Cortex of kidney (tissue), 1 donor: ENCODE results near the gene LOXL4.

ENCODE experiments used
- DNase-seq: peaks from one replicate; lab custom pipeline; 2025; lab: John Stamatoyannopoulos, UW

LOXL4 gene

GRCh38 chr10:98267894-98268693 is at the start of gene LOXL4:
Gene LOXL4, minus strand, starts transcription at chr10:98268194. Its CDS starts 5,175 bp downstream, at chr10:98263019.
- DNase-seq: no peak

GRCh38 chr10:98316661-98317060 is 48.7 kb upstream of the LOXL4 start:
- DNase-seq: no peak

- no peak for DNase-seq
Measured at GRCh38 chr10:98316170-98316569, 48.2 kb upstream of the LOXL4 start.

GRCh38 chr10:98314532-98315284 is 46.7 kb upstream of the LOXL4 start:
- DNase-seq: no peak

GRCh38 chr10:98313598-98313997 is 45.6 kb upstream of the LOXL4 start:
- no peak for DNase-seq

- no peak for DNase-seq
Measured at GRCh38 chr10:98312822-98313221, 44.8 kb upstream of the LOXL4 start.

- DNase-seq: no peak
Measured at GRCh38 chr10:98312349-98312748, 44.4 kb upstream of the LOXL4 start.

- DNase-seq: no peak
Measured at GRCh38 chr10:98310701-98311100, 42.7 kb upstream of the LOXL4 start.

- DNase-seq: no peak
Measured at GRCh38 chr10:98309366-98310355, 41.7 kb upstream of the LOXL4 start.

GRCh38 chr10:98308669-98309365 is 40.8 kb upstream of the LOXL4 start:
- DNase-seq: no peak

- no peak for DNase-seq
Measured at GRCh38 chr10:98307916-98308541, 40.0 kb upstream of the LOXL4 start.

- DNase-seq: no peak
Measured at GRCh38 chr10:98306501-98306900, 38.5 kb upstream of the LOXL4 start.

- DNase-seq: no peak
Measured at GRCh38 chr10:98303569-98303968, 35.6 kb upstream of the LOXL4 start.

GRCh38 chr10:98302741-98303365 is 34.9 kb upstream of the LOXL4 start:
- DNase-seq: no peak

- no peak for DNase-seq
Measured at GRCh38 chr10:98301664-98302319, 33.8 kb upstream of the LOXL4 start.

GRCh38 chr10:98300526-98301229 is 32.7 kb upstream of the LOXL4 start:
- no peak for DNase-seq

- no peak for DNase-seq
Measured at GRCh38 chr10:98299341-98299740, 31.3 kb upstream of the LOXL4 start.

- DNase-seq: no peak
Measured at GRCh38 chr10:98296524-98296923, 28.5 kb upstream of the LOXL4 start.

- DNase-seq: no peak
Measured at GRCh38 chr10:98295907-98296306, 27.9 kb upstream of the LOXL4 start.
